Measurements from ENCODE around the gene NOTCH2.

- TF ChIP-seq CTCF (IDR thresholded peaks at IDR 0.05; ENCODE audit: low read depth, low read length, poor library complexity, severe bottlenecking) (no peak), EZH2phosphoT487 (IDR thresholded peaks at IDR 0.05; ENCODE audit: borderline replicate concordance, low read length) (no peak)
Measured at GRCh38 chr1:119896303-119896702, 173.2 kb downstream of the NOTCH2 start, which contains the start of gene ADAM30.
